ENCODE measurements around the gene RPS10.
"Not testable (repeated sequence)": the region's sequence is repeated elsewhere in the genome, so short reads cannot be mapped to it uniquely, and the experiment has no call there.

The RPS10 gene

GRCh38 chr6:34373511-34373910 is 52.4 kb downstream of the RPS10 start:
- DNase-seq (ENCODE audit: low read depth in 2 of 2): no peak

- not testable (repeated sequence) for DNase-seq (ENCODE audit: low read depth in 2 of 2)
Measured at GRCh38 chr6:34371865-34372264, 54.0 kb downstream of the RPS10 start.

GRCh38 chr6:34370361-34370760 is 55.5 kb downstream of the RPS10 start:
- no peak for DNase-seq (ENCODE audit: low read depth in 2 of 2)

- DNase-seq (ENCODE audit: low read depth in 2 of 2): no peak
Measured at GRCh38 chr6:34369385-34369784, 56.5 kb downstream of the RPS10 start.

Measured in stimulated activated CD4-positive, alpha-beta T cell treated with anti-CD3 and anti-CD28 coated beads, Interleukin-1b, Interleukin-23, amount 100 ng/mL, for 4 hours (primary cell).